GM10266 (cell line): ENCODE results near the gene GBA2.

ENCODE experiments used
- DNase-seq: peaks from one replicate; pipeline ENCODE4 v3.0.0; 2012; ENCODE audit errors: extremely low spot score
- CTCF ChIP-seq: IDR thresholded peaks from 2 replicates; pipeline ENCODE4 v1.5.1; 2012; ENCODE audit warnings: mild to moderate bottlenecking, low read depth; ENCODE audit not compliant: control insufficient read depth, insufficient read depth; ENCODE audit errors: missing control alignments

The GBA2 gene

GRCh38 chr9:35718721-35719511 is 30.1 kb downstream of the GBA2 start:
- no peak for DNase-seq
- no peak for TF ChIP-seq CTCF

- TF ChIP-seq CTCF, result no peak
- no peak for DNase-seq
These were observed 31.7 kb downstream of the GBA2 start for GRCh38 chr9:35717132-35717870.

GRCh38 chr9:35716230-35716629 is 32.8 kb downstream of the GBA2 start:
- TF ChIP-seq CTCF, result no peak

DNA sequence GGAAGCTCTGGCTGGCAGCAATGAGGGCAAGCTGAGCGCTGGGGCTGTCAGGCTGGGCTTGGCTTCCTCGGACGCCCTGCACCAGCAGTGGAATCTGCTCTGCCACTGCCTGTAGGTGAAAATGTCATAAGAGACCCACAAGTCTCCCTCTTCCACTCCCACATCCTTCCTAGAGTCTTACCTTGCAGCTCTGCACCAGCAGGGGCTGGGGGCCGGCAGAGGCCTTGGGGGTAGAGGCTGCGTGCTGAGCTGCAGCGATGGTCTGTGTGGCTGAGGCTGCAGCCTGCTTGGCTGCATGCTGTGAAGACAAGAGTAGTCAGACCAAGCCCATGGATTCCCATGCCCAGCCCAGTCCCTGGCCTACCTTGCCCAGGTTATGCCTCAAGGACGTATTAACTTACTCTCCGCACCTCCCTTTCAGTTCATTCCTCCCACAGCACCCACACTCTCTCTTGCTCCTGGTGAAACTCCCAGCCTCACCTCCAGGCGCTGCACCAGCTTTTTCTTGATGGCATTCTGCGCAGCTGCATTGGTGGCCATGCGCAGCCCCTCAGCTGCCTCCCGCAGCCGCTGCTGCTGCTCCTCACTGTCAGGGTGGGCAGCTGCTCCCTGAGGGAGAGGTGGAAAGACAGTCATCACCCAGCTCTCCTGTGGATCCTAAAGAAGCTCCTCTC is 34.3 kb downstream of the GBA2 start:
- DNase-seq, result no peak
- no peak for TF ChIP-seq CTCF

More at GRCh38 chr9:35716230-35716629, 32.8 kb downstream of the GBA2 start:
- DNase-seq, result no peak

DNA sequence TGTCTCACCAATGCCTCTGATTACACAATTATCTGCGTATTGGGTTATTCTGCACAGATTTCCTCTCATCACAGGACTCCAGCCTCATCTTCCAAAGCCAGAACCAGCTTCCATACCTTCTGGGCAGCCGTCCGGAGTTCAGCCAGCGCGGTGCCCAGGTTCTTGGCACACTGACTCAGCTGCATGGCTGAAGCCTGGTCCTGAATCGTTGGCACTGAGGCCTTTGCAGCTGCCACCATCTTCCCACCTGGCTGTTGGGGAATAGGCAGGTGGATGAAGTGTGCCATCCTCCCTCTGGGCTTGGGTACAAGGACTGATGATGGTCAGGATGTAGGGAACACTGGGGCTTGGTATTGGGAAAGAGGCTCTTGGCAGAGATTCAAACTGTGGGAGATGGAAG is 34.9 kb downstream of the GBA2 start:
- TF ChIP-seq CTCF, result no peak
- DNase-seq, result no peak

DNA sequence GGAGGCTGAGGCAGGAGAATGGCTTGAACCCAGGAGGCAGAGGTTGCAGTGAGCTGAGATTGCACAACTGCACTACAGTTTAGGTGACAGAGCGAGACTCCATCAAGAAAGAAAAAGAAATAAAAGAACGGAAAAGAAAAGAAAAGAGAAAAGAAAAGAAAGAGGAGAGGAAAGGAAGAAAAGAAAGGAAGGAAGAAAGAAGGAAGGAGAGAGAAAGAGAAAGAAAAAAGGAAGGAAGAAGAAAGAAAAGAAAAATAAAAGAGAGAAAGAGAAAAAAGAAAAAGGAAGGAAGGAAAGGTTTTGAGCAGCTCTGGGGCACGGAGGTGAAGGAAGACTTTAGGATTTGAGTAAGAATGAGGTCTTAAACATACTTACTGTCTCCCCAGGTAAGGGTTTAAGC is 35.5 kb downstream of the GBA2 start:
- TF ChIP-seq CTCF, result no peak
- no peak for DNase-seq

DNA sequence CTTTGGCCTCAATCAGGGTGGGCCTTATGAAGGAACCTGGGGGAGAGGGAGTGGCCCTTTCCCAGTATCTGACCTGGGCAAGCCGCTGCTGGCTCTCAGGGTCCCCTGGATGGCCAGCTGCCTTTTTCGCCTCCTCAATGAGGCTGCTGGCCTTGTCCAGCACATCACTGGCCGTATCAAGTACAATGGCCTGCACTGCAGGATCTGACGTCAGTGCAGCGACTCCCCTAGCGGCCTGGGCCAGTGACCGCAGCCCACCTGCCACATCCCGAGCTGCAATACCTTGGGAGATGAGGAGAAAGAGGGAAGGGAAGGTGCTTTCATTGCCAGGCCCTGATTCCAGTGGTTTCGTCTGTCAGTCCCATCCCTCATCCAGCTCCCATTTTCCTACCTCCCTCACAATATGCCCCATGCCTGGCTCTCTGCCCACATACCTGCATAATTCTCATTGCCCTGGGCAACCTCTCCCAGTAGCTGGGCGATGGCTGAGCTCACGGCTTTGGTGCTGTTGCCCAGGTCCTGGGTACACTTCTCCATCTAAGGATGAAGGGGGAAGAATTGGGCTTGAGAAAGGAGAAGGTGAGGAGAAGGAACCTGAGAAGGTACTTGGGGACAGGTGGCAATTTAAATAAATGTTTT is 36.1 kb downstream of the GBA2 start:
- no peak for TF ChIP-seq CTCF
- no peak for DNase-seq
